CD8-positive, alpha-beta memory T cell (primary cell): Measurements from ENCODE around the gene C18orf32. TPM values are rescaled to one million over a fixed set of nuclear protein-coding genes. Genes with fewer than 3 reads are reported as not detected.

Experiments
- CTCF ChIA-PET: fragments of 350-600 bp; sonication (Branson Sonifier 250); formaldehyde crosslinking; loops from one replicate; lab custom pipeline; 2021; ENCODE audit warnings: antibody characterized with exemption; lab: Charles Lee
- POLR2A ChIA-PET: fragments of 350-600 bp; sonication (Branson Sonifier 250); formaldehyde crosslinking; loops from one replicate; lab custom pipeline; 2021; ENCODE audit warnings: antibody characterized with exemption; lab: Charles Lee
- DNase-seq, 5 donors: peaks; one replicate each; pipeline versions ENCODE4 v3.0.0 to v3.0.0-alpha.2; 2020 to 2022; ENCODE audit warnings: mixed read lengths in 1 of 5
- H3K27ac ChIP-seq: one replicate; pipeline ENCODE4 v1.7.0; 2013; ENCODE audit warnings: low read depth, mild to moderate bottlenecking, low read length, moderate library complexity
- H3K27me3 ChIP-seq: 2 replicates; pipeline ENCODE4 v1.7.0; 2013; ENCODE audit warnings: low read length, mild to moderate bottlenecking; ENCODE audit not compliant: insufficient read depth, poor library complexity, severe bottlenecking
- H3K36me3 ChIP-seq: 2 replicates; pipeline ENCODE4 v1.7.0; 2013; ENCODE audit warnings: mild to moderate bottlenecking, low read length, moderate library complexity; ENCODE audit not compliant: insufficient read depth
- H3K4me1 ChIP-seq: 2 replicates; pipeline ENCODE4 v1.7.0; 2013; ENCODE audit warnings: mild to moderate bottlenecking, low read length, moderate library complexity; ENCODE audit not compliant: insufficient read depth
- H3K4me3 ChIP-seq: 2 replicates; pipeline ENCODE4 v1.7.0; 2013; ENCODE audit warnings: mild to moderate bottlenecking, low read length
- H3K9me3 ChIP-seq: 2 replicates; pipeline ENCODE4 v1.7.0; 2013; ENCODE audit warnings: mild to moderate bottlenecking, low read length
- H3K27ac Mint-ChIP-seq, 8 donors: one replicate each; pipeline ENCODE4 v1.8.0; 2020 to 2021; ENCODE audit warnings: mixed read lengths in 8 of 8, mild to moderate bottlenecking in 6 of 8, inconsistent platforms in 3 of 8, moderate library complexity in 3 of 8
- H3K27me3 Mint-ChIP-seq, 2 donors: one replicate each; pipeline ENCODE4 v1.8.0; 2020 to 2021; ENCODE audit warnings: mixed read lengths in 2 of 2, mild to moderate bottlenecking in 1 of 2, moderate library complexity in 1 of 2
- H3K36me3 Mint-ChIP-seq, 3 donors: one replicate each; pipeline ENCODE4 v1.8.0; 2020 to 2021; ENCODE audit warnings: mixed read lengths in 3 of 3, inconsistent platforms in 1 of 3, mild to moderate bottlenecking in 1 of 3
- H3K4me1 Mint-ChIP-seq, 3 donors: one replicate each; pipeline ENCODE4 v1.8.0; 2020 to 2021; ENCODE audit warnings: mixed read lengths in 3 of 3, inconsistent platforms in 1 of 3, mild to moderate bottlenecking in 1 of 3
- H3K4me3 Mint-ChIP-seq, 7 donors: one replicate each; pipeline ENCODE4 v1.8.0; 2020 to 2021; ENCODE audit warnings: mixed read lengths in 7 of 7, mild to moderate bottlenecking in 6 of 7, moderate library complexity in 4 of 7, inconsistent platforms in 2 of 7
- H3K9me3 Mint-ChIP-seq, 5 donors: one replicate each; pipeline ENCODE4 v1.8.0; 2020 to 2022; ENCODE audit warnings: mixed read lengths in 5 of 5, mild to moderate bottlenecking in 3 of 5, moderate library complexity in 2 of 5, inconsistent platforms in 1 of 5
- polyA plus RNA-seq: library from polyadenylated mRNA; unstranded; fragments of 300-500 nt; fragmentation: Illumina TruSeq; gene quantifications from one replicate; pipeline ENCODE4 v1.2.3, GENCODE V29; 2021
- total RNA-seq, 2 experiments: library from RNA; stranded (reverse); gene quantifications; one replicate each; pipeline ENCODE4 v1.2.3, GENCODE V29; 2021

The C18orf32 gene
- total and polyA plus RNA-seq, 3 experiments from 2014 or later, result 23.4 to 99.9 (median 25.4) TPM

GRCh38 chr18:49495480-49495879 is 8.4 kb upstream of the C18orf32 start:
- Mint-ChIP-seq H3K4me1 (peaks cover 21 to 28% (median 23%) of the 10 kb centered on the region in 3 donors), H3K4me3 (no peak overlapping the region), H3K27ac (peak overlapping the region in 3 of 8 donors; percentile 9 to 83 (median 12)), H3K27me3 (peaks cover 4 to 12% of the 10 kb centered on the region in 2 donors), H3K9me3 (peaks cover 0 to 2% (median 0%) of the 10 kb centered on the region in 5 donors), H3K36me3 (peaks cover 13 to 19% (median 13%) of the 10 kb centered on the region in 3 donors)
- DNase-seq, result no peak
- no peak overlapping the region for H3K4me3 ChIP-seq
- POLR2A ChIA-PET, result no interaction called here
- peaks cover 15% of the 10 kb centered on the region for H3K36me3 ChIP-seq
- H3K4me1 ChIP-seq, result peaks cover 13% of the 10 kb centered on the region
- no peaks in the 10 kb centered on the region for H3K9me3 ChIP-seq
- H3K27me3 ChIP-seq, result no peaks in the 10 kb centered on the region
- CTCF ChIA-PET, result interaction anchor here (1.2 to 1.6 kb wide), 2 partner anchors 15 to 324 kb away, joined by 3 to 7 read pairs; no protein-coding TSS in a partner anchor
- H3K27ac ChIP-seq, result no peak overlapping the region

GRCh38 chr18:49495076-49495475 is 8.0 kb upstream of the C18orf32 start:
- ChIA-PET POLR2A (no interaction called here), CTCF (interaction anchor here (1.6 kb wide), 1 partner anchor 325 kb away, joined by 3 read pairs; no protein-coding TSS in a partner anchor)
- H3K4me1 Mint-ChIP-seq, result peaks cover 26 to 32% (median 27%) of the 10 kb centered on the region in 3 donors
- Histone ChIP-seq H3K4me1 (peaks cover 17% of the 10 kb centered on the region), H3K4me3 (no peak overlapping the region), H3K36me3 (peaks cover 18% of the 10 kb centered on the region), H3K27ac (no peak overlapping the region), H3K27me3 (no peaks in the 10 kb centered on the region), H3K9me3 (no peaks in the 10 kb centered on the region)
- no peak for DNase-seq
- peak overlapping the region in 2 of 8 donors; percentile 9 to 12 for H3K27ac Mint-ChIP-seq
- peaks cover 16 to 23% (median 17%) of the 10 kb centered on the region in 3 donors for H3K36me3 Mint-ChIP-seq
- H3K9me3 Mint-ChIP-seq, result peaks cover 0 to 2% (median 0%) of the 10 kb centered on the region in 5 donors
- no peak overlapping the region for H3K4me3 Mint-ChIP-seq
- H3K27me3 Mint-ChIP-seq, result peaks cover 2 to 7% of the 10 kb centered on the region in 2 donors

- Histone ChIP-seq H3K27me3 (no peaks in the 10 kb centered on the region), H3K27ac (no peak overlapping the region), H3K9me3 (no peaks in the 10 kb centered on the region), H3K36me3 (peaks cover 20% of the 10 kb centered on the region), H3K4me1 (peaks cover 21% of the 10 kb centered on the region), H3K4me3 (no peak overlapping the region)
- Mint-ChIP-seq H3K4me1 (peaks cover 29 to 36% (median 31%) of the 10 kb centered on the region in 3 donors), H3K9me3 (peaks cover 0 to 2% (median 0%) of the 10 kb centered on the region in 5 donors), H3K27ac (peak overlapping the region in 1 of 8 donors; percentile 12), H3K36me3 (peaks cover 17 to 27% (median 17%) of the 10 kb centered on the region in 3 donors), H3K27me3 (peaks cover 2 to 6% of the 10 kb centered on the region in 2 donors), H3K4me3 (no peak overlapping the region)
- CTCF ChIA-PET, result no interaction called here
- DNase-seq, result no peak
- POLR2A ChIA-PET, result no interaction called here
Observed at GRCh38 chr18:49494660-49495059, 7.6 kb upstream of the C18orf32 start.

- CTCF ChIA-PET, result interaction anchor here (0.8 kb wide), 1 partner anchor 9 kb away, joined by 3 read pairs; no protein-coding TSS in a partner anchor
- H3K4me1 Mint-ChIP-seq, result peaks cover 42 to 56% (median 50%) of the 10 kb centered on the region in 3 donors
- no peaks in the 10 kb centered on the region for H3K27me3 Mint-ChIP-seq
- Histone ChIP-seq H3K36me3 (peaks cover 35% of the 10 kb centered on the region), H3K27me3 (no peaks in the 10 kb centered on the region), H3K27ac (no peak overlapping the region), H3K4me1 (peaks cover 31% of the 10 kb centered on the region), H3K9me3 (no peaks in the 10 kb centered on the region), H3K4me3 (no peak overlapping the region)
- POLR2A ChIA-PET, result interaction anchor here (0.6 kb wide), 1 partner anchor 8 kb away, joined by 3 read pairs; no protein-coding TSS in a partner anchor
- no peak for DNase-seq
- H3K27ac Mint-ChIP-seq, result peak overlapping the region in 7 of 8 donors; percentile 26 to 99 (median 93)
- no peaks in the 10 kb centered on the region for H3K9me3 Mint-ChIP-seq
- H3K4me3 Mint-ChIP-seq, result peak overlapping the region in 5 of 7 donors; percentile 66 to 98 (median 89)
- peaks cover 27 to 47% (median 29%) of the 10 kb centered on the region in 3 donors for H3K36me3 Mint-ChIP-seq
Observed at GRCh38 chr18:49492694-49493033, 5.6 kb upstream of the C18orf32 start.

GRCh38 chr18:49491857-49492693 is 5.0 kb upstream of the C18orf32 start, which contains the start of gene RPL17:
Gene RPL17 (minus strand): TSS chr18:49492465.
- peaks cover 35% of the 10 kb centered on the region for H3K36me3 ChIP-seq
- H3K27ac ChIP-seq, result peak within 1 kb of the TSS; percentile 92
- ChIA-PET POLR2A (no interaction called here), CTCF (no interaction called here)
- Mint-ChIP-seq H3K27ac (peak within 1 kb of the TSS; percentile 83 to 99 (median 98)), H3K4me3 (peak within 1 kb of the TSS; percentile 89 to 99 (median 97)), H3K9me3 (no peaks in the 10 kb centered on the region), H3K36me3 (peaks cover 27 to 53% (median 30%) of the 10 kb centered on the region in 3 donors), H3K27me3 (no peaks in the 10 kb centered on the region), H3K4me1 (peaks cover 47 to 62% (median 56%) of the 10 kb centered on the region in 3 donors)
- peak within 1 kb of the TSS; percentile 93 for H3K4me3 ChIP-seq
- no peaks in the 10 kb centered on the region for H3K27me3 ChIP-seq
- DNase-seq, result peak; percentile 67 to 93 (median 91)
- peaks cover 34% of the 10 kb centered on the region for H3K4me1 ChIP-seq
- no peaks in the 10 kb centered on the region for H3K9me3 ChIP-seq

GRCh38 chr18:49491534-49491856 is 4.5 kb upstream of the C18orf32 start:
- Histone ChIP-seq H3K4me1 (peaks cover 34% of the 10 kb centered on the region), H3K36me3 (peaks cover 35% of the 10 kb centered on the region), H3K27me3 (no peaks in the 10 kb centered on the region), H3K4me3 (peak overlapping the region; percentile 93), H3K9me3 (no peaks in the 10 kb centered on the region), H3K27ac (peak overlapping the region; percentile 92)
- POLR2A ChIA-PET, result no interaction called here
- Mint-ChIP-seq H3K4me3 (peak overlapping the region; percentile 89 to 99 (median 97)), H3K27me3 (peaks cover 0 to 1% of the 10 kb centered on the region in 2 donors), H3K4me1 (peaks cover 50 to 68% (median 61%) of the 10 kb centered on the region in 3 donors), H3K27ac (peak overlapping the region; percentile 83 to 99 (median 98)), H3K36me3 (peaks cover 27 to 59% (median 30%) of the 10 kb centered on the region in 3 donors), H3K9me3 (no peaks in the 10 kb centered on the region)
- no peak for DNase-seq
- CTCF ChIA-PET, result no interaction called here

GRCh38 chr18:49490246-49490762 is 3.3 kb upstream of the C18orf32 start:
- peaks cover 42% of the 10 kb centered on the region for H3K4me1 ChIP-seq
- CTCF ChIA-PET, result no interaction called here
- H3K27me3 ChIP-seq, result no peaks in the 10 kb centered on the region
- H3K4me3 ChIP-seq, result no peak overlapping the region
- Mint-ChIP-seq H3K36me3 (peaks cover 27 to 62% (median 32%) of the 10 kb centered on the region in 3 donors), H3K9me3 (no peaks in the 10 kb centered on the region), H3K4me1 (peaks cover 58 to 75% (median 72%) of the 10 kb centered on the region in 3 donors), H3K27me3 (peaks cover 0 to 1% of the 10 kb centered on the region in 2 donors), H3K4me3 (peak overlapping the region; percentile 89 to 99 (median 97)), H3K27ac (peak overlapping the region; percentile 61 to 99 (median 97))
- no peaks in the 10 kb centered on the region for H3K9me3 ChIP-seq
- POLR2A ChIA-PET, result interaction anchor here (0.6 kb wide), 1 partner anchor 338 kb away, joined by 3 read pairs; no protein-coding TSS in a partner anchor
- peak in 1 of 5 donors; percentile 11 for DNase-seq
- peaks cover 35% of the 10 kb centered on the region for H3K36me3 ChIP-seq
- H3K27ac ChIP-seq, result no peak overlapping the region
